MM.1S (cell line): Measurements from ENCODE around the gene RNGTT.

Experiments
- DNase-seq: peaks from one replicate; pipeline ENCODE4 v3.0.0-alpha.2; 2015
- H2AFZ ChIP-seq: fragments of 300-600 bp; sonication (generic); 2 replicates; pipeline ENCODE4 v1.6.0; 2016; ENCODE audit warnings: antibody characterized with exemption, low read length
- H3F3A ChIP-seq: fragments of 300-600 bp; sonication (generic); 2 replicates; pipeline ENCODE4 v1.6.1; 2016; ENCODE audit warnings: mild to moderate bottlenecking, antibody characterized with exemption, low read length, moderate library complexity, mixed read lengths; ENCODE audit not compliant: insufficient read depth
- H3K27ac ChIP-seq: fragments of 300-600 bp; sonication (generic); 2 replicates; pipeline ENCODE4 v1.5.1; 2016; ENCODE audit warnings: mild to moderate bottlenecking, low read length
- H3K27me3 ChIP-seq: fragments of 300-600 bp; sonication (generic); replicated peaks from 2 replicates; pipeline ENCODE4 v1.6.0; 2016; ENCODE audit warnings: low read length; ENCODE audit not compliant: insufficient read depth
- H3K36me3 ChIP-seq: fragments of 300-600 bp; sonication (generic); replicated peaks from 2 replicates; pipeline ENCODE4 v1.6.1; 2016; ENCODE audit warnings: mild to moderate bottlenecking, low read length, mixed read lengths; ENCODE audit not compliant: insufficient read depth
- H3K4me1 ChIP-seq: fragments of 300-600 bp; sonication (generic); 2 replicates; pipeline ENCODE4 v1.6.1; 2016; ENCODE audit warnings: low read length, mixed read lengths
- H3K4me2 ChIP-seq: fragments of 300-600 bp; sonication (generic); 2 replicates; pipeline ENCODE4 v1.6.0; 2016; ENCODE audit warnings: low read depth, low read length
- H3K4me3 ChIP-seq: fragments of 300-600 bp; sonication (generic); 2 replicates; pipeline ENCODE4 v1.5.1; 2016; ENCODE audit warnings: low read length, mixed read lengths
- H3K79me2 ChIP-seq: fragments of 300-600 bp; sonication (generic); 2 replicates; pipeline ENCODE4 v1.6.1; 2016; ENCODE audit warnings: mixed run types, low read length, mixed read lengths
- H3K9ac ChIP-seq: fragments of 300-600 bp; sonication (generic); 2 replicates; pipeline ENCODE4 v1.6.1; 2016; ENCODE audit warnings: low read length, mixed read lengths
- H3K9me2 ChIP-seq: fragments of 300-600 bp; sonication (generic); replicated peaks from 2 replicates; pipeline ENCODE4 v1.6.1; 2016; ENCODE audit warnings: mild to moderate bottlenecking, low read length, mixed read lengths; ENCODE audit not compliant: insufficient read depth
- H3K9me3 ChIP-seq: fragments of 300-600 bp; sonication (generic); replicated peaks from 2 replicates; pipeline ENCODE4 v1.6.1; 2016; ENCODE audit warnings: mild to moderate bottlenecking, low read length, mixed read lengths; ENCODE audit not compliant: insufficient read depth
- H4K20me1 ChIP-seq: fragments of 300-600 bp; sonication (generic); 2 replicates; pipeline ENCODE4 v1.6.1; 2016; ENCODE audit warnings: mild to moderate bottlenecking, low read length, moderate library complexity, mixed read lengths; ENCODE audit not compliant: insufficient read depth
- EZH2 ChIP-seq: fragments of 300-600 bp; sonication (generic); optimal IDR thresholded peaks from 2 replicates; pipeline ENCODE3; 2017; ENCODE audit warnings: low read depth, mild to moderate bottlenecking, antibody characterized with exemption, low read length, mixed read lengths
- EZH2phosphoT487 ChIP-seq: fragments of 300-600 bp; sonication (generic); IDR thresholded peaks from 2 replicates; pipeline ENCODE4 v1.6.1; 2018; ENCODE audit warnings: antibody characterized with exemption, low read length
- TF ChIP-seq, protein P1 (sequence below): fragments of 300-600 bp; sonication (generic); IDR thresholded peaks from 2 replicates; pipeline ENCODE4 v1.5.1; 2016; ENCODE audit warnings: antibody characterized with exemption, low read length, mixed read lengths

Gene RNGTT

DNA sequence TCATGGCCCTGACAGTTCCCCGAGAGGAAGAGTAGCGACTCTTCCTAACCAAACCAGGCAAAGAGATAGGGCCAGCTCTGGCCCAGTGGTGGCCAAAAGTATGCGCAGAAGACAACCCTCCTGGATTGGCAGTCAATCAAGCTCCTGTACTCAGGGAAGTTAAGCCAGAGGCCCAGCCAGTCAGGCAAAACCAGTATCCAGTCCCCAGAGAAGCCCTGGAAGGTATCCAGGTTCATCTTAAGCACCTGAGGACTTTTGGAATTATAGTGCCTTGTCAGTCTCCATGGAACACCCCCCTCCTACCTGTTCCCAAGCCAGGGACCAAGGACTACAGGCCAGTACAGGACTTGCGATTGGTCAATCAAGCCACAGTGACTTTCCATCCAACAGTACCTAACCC is 298.3 kb downstream of the RNGTT start:
- H3K9me2 ChIP-seq, result no peaks in the 10 kb centered on the region
- no peaks in the 10 kb centered on the region for H3K9me3 ChIP-seq
- no peak overlapping the region for H3K27ac ChIP-seq
- no peak overlapping the region for H3K4me3 ChIP-seq
- no peaks in the 10 kb centered on the region for H4K20me1 ChIP-seq
- no peak overlapping the region for H3K9ac ChIP-seq
- no peak for DNase-seq
- no peaks in the 10 kb centered on the region for H3K79me2 ChIP-seq
- no peaks in the 10 kb centered on the region for H3F3A ChIP-seq
- H3K27me3 ChIP-seq, result no peaks in the 10 kb centered on the region
- no peaks in the 10 kb centered on the region for H3K36me3 ChIP-seq
- peaks cover 9% of the 10 kb centered on the region; the same call in 1 of the 2 replicates for H3K4me1 ChIP-seq
- no peak overlapping the region for H3K4me2 ChIP-seq
- TF ChIP-seq EZH2, result no peak
- TF ChIP-seq, protein P1, sequence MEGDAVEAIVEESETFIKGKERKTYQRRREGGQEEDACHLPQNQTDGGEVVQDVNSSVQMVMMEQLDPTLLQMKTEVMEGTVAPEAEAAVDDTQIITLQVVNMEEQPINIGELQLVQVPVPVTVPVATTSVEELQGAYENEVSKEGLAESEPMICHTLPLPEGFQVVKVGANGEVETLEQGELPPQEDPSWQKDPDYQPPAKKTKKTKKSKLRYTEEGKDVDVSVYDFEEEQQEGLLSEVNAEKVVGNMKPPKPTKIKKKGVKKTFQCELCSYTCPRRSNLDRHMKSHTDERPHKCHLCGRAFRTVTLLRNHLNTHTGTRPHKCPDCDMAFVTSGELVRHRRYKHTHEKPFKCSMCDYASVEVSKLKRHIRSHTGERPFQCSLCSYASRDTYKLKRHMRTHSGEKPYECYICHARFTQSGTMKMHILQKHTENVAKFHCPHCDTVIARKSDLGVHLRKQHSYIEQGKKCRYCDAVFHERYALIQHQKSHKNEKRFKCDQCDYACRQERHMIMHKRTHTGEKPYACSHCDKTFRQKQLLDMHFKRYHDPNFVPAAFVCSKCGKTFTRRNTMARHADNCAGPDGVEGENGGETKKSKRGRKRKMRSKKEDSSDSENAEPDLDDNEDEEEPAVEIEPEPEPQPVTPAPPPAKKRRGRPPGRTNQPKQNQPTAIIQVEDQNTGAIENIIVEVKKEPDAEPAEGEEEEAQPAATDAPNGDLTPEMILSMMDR, result no peak
- TF ChIP-seq EZH2phosphoT487, result no peak
- H2AFZ ChIP-seq, result no peak overlapping the region

DNA sequence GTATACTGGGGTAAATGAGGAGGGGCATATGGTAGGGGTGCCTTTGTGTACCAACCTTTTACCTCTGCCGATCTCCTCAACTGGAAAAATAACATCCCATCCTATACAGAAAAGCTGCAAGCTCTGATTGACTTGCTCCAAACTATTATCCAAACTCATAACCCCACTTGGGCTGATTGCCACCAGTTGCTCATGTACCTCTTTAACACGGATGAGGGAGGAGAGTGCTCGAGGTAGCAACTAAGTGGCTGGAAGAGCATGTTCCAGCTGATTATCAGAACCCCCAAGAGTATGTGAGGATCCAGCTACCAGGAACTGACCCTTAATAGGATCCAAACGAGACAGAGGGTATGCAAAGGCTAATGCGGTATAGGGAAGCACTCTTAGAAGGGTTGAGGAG is 299.6 kb downstream of the RNGTT start:
- H2AFZ ChIP-seq, result no peak overlapping the region
- H3K9ac ChIP-seq, result no peak overlapping the region
- no peaks in the 10 kb centered on the region for H3K9me3 ChIP-seq
- peaks cover 9% of the 10 kb centered on the region; the same call in 1 of the 2 replicates for H3K4me1 ChIP-seq
- no peak overlapping the region for H3K4me2 ChIP-seq
- H3K9me2 ChIP-seq, result no peaks in the 10 kb centered on the region
- H3F3A ChIP-seq, result no peaks in the 10 kb centered on the region
- H4K20me1 ChIP-seq, result no peaks in the 10 kb centered on the region
- TF ChIP-seq EZH2 (no peak), EZH2phosphoT487 (no peak)
- TF ChIP-seq, protein P1, result no peak
- H3K27me3 ChIP-seq, result no peaks in the 10 kb centered on the region
- no peaks in the 10 kb centered on the region for H3K36me3 ChIP-seq
- DNase-seq, result no peak
- H3K27ac ChIP-seq, result no peak overlapping the region
- no peaks in the 10 kb centered on the region for H3K79me2 ChIP-seq
- no peak overlapping the region for H3K4me3 ChIP-seq

DNA sequence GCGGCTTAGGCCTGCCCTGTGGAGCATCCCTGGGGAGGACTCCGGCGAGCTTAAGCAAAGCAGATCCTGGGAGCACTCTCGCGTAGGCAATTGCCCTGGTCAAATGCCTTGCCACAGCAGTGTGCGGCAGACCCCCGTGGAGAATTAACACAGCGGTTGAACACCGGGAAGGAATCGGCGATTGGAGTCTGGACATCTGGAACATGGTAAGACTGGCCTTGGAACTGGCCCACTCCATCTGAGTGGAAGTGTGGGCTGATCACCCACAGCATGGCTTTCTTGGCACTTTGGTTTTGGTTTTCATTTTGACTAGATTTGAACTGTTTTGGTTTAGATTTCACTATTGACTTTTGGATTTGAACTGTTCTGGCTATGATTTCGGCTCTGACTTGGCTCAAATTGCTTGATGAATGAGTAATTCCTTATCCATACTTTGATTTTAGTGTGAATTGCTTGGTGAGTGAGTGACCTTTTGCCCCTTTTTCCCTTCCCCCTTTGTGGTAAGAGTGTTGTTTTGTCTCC is 300.7 kb downstream of the RNGTT start:
- TF ChIP-seq EZH2phosphoT487 (no peak), EZH2 (no peak)
- TF ChIP-seq, protein P1, result no peak
- no peak overlapping the region for H3K27ac ChIP-seq
- H3K4me3 ChIP-seq, result no peak overlapping the region
- H3K4me1 ChIP-seq, result peaks cover 16% of the 10 kb centered on the region
- H3K9me2 ChIP-seq, result no peaks in the 10 kb centered on the region
- H3K27me3 ChIP-seq, result no peaks in the 10 kb centered on the region
- H3K36me3 ChIP-seq, result no peaks in the 10 kb centered on the region
- H2AFZ ChIP-seq, result no peak overlapping the region
- no peak overlapping the region for H3K4me2 ChIP-seq
- no peaks in the 10 kb centered on the region for H3K9me3 ChIP-seq
- no peak for DNase-seq
- no peaks in the 10 kb centered on the region for H3F3A ChIP-seq
- H4K20me1 ChIP-seq, result no peaks in the 10 kb centered on the region
- no peaks in the 10 kb centered on the region for H3K79me2 ChIP-seq
- H3K9ac ChIP-seq, result no peak overlapping the region
